GDM1 (cell line): ENCODE results near the gene DNAJC25.
A peak's percentile ranks its signal among the peaks of the same experiment; 100 is the strongest.
"Not testable (repeated sequence)": the region's sequence is repeated elsewhere in the genome, so short reads cannot be mapped to it uniquely, and the experiment has no call there.

Experiments
- DNase-seq: peaks from one replicate; lab custom pipeline; 2025; lab: John Stamatoyannopoulos, UW

DNAJC25 gene

DNA sequence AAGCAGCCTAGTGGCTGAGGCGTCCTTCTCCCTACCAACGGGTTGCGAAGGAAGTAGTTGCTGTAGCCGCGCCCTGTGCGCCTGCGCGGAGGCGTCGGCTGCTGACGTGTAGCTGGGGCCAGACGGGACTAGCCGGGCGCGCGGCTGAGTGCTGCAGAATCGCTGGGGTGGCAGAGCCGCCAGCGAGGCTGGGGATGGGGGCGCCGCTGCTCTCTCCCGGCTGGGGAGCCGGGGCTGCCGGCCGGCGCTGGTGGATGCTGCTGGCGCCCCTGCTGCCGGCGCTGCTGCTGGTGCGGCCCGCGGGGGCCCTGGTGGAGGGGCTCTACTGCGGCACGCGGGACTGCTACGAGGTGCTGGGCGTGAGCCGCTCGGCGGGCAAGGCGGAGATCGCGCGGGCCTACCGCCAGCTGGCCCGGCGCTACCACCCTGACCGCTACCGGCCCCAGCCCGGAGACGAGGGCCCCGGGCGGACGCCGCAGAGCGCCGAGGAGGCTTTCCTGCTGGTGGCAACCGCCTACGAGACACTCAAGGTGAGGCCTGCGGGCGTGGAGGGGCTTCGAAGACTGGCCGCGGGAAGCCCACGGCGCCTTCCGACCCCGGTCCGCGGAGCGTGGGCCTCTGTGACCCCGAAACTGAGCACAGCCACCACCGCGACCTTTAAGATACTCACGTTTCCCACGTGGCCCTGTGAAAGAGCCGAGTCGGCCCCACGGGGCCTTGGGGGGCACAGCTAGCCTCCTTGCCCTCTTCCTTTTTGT, at the start of gene DNAJC25:
Gene DNAJC25 (plus strand): TSS at position 121 of the 758 bp plus-strand sequence. CDS start 74 bp downstream, at position 195.
- DNase-seq, result peak; percentile 97

DNA sequence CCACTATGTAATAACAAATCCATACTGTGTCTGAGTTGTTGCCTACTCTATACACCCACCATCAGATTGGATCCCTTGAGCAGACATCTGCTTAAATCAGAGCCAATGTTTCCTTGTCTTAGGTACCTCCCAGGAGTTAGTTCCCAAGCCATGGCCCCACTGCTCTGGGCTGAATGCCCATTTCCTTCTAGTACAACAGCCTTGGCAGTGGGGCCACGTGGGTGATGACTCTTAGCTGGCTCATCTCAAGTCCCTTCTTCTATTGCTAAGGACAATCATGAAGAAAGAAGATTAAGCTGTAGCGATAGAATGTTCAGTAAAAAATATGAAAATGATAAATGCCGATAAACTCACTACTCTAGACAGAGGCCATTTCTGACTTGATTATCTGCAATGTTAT, 48.2 kb upstream of the DNAJC25 start:
- no peak for DNase-seq

DNA sequence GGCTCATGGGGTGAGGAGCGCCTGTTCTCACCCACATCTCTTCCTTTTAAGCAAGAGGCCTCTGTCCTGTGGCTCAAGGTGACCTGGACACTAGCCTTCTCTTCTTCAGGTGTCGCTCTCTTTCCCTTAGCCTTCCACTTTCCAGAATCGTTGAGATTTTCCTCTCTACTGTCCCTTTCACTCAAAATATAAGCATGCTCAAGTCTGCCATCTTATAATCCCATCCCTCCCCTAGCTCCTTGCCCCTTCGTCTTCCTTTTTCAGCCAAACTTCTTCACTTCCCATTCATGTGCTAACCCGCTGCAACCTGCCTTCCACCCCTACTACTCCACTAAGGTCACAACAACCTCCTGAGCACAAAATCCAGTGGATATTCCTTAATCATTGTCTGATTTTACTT, 44.8 kb upstream of the DNAJC25 start:
- no peak for DNase-seq

DNA sequence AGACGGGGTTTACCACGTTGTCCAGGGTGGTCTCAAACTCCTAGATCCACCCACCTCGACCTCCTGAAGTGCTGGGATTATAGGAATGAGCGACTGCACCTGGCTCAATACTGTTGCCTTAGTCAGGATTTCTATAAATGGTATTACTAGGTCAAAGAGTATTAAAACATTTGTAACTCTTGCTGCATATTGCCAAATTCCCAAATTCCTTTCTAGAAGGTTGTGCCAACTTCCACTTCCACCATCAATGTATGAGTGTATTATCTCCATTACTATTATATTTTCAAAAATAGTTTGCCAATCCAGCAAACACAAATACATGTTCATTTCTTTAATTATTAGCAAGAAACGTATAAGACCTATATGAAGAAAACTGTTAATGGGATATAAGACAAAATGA, 42.3 kb upstream of the DNAJC25 start:
- no peak for DNase-seq

DNA sequence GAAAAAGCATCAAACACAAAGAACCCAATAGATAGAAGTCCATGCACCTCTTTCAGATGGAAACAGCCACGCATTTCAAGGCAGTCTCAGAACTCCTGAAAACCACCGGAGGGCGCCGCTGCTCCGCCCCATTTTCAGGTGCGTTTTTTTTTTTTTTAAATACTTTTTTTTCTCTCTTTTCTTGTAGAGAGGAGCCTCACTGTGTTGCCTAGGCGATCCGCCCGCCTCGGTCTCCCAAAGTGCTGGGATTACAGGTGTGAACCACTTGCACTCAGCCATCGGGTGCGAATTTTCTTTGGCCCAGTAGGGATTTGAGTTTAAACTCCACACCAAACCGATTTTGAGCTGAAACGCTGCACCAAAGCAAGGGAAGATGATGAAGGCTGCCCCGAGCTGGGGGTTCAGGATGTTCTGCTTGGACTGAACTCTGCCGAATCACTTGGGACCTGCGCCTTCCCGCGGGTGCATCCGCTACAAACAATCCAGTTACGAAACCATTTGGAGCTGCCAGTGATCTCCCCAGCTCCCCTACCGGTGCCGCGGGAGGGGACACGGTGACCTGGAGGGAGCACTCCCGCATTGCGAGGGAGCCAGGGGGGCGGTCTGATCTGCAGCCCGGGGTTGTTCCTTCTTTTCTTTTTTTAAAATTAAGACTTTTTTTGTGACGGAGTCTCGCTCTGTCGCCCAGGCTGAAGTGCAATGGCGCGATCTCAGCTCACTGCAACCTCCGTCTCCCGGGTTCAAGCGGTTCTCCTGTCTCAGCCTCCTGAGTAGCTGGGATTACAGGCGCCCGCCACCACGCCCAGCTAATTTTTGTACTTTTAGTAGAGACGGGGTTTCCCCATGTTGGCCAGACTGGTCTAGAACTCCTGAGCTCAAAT, 33.0 kb upstream of the DNAJC25 start:
- DNase-seq, result peak; percentile 28

DNA sequence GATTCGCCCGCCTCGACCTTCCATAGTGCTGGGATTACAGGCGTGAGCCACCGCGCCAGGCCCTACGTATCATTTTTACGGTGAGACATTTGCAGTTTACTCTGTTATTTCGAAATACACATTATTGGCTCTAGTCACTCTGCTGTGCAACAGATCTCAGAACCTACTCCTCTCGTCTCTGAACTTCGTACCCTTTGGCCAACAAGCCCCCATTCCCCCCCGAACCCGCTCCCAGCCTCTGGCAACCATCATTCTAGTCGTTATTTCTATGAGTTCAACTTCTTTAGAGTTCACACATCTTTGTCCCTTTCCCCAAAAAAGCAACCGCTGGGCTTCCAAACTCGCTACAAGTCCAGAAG, 32.4 kb upstream of the DNAJC25 start:
- no peak for DNase-seq

DNA sequence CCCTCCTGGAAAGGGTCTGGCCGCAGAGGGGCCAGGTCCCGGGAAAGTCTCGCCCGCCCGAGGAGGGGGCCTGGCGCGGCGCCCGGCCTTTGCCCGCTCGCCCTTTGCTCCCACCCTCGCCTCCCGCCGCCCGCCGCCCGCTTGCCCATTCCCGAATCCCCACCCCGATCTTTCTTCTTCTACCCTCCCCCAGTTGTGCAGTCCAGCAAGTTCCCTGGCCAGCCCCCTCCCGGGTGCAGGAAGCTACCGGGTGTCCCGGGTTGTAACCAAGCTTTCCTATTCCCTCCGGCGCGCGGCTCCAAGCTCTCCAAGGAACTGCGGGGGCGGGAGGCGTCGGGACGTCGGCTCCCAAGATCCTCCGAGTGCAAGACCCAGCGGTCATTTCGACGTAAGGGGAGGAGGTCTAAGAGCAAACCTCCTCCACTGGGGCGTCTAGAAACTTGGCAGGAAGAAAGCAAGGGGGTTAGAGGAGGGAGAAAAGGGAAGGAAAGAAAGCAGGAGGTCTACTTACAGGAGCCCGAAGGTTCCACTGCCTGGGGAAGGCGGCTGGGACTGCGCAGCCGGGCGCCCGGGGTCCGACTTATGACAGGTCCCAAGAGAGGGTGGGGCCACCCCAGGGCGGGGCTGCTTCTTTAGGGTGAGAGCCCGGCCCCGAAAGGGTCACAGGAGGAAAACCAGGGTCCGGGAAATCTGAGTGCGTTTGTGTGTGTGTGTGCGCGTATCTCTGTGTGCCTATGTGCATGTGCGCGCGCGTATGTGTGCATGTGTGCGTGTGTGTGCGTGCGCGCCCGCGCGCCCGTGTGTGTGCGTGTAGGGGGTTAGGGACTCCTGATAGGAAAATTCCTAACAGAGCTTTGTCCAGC, 31.8 kb upstream of the DNAJC25 start, which contains the start of gene PTGR1:
Gene PTGR1 (minus strand): TSS at position 556 of the 863 bp plus-strand sequence. CDS start 2,225 bp downstream, outside the sequence.
- DNase-seq, result no peak

DNA sequence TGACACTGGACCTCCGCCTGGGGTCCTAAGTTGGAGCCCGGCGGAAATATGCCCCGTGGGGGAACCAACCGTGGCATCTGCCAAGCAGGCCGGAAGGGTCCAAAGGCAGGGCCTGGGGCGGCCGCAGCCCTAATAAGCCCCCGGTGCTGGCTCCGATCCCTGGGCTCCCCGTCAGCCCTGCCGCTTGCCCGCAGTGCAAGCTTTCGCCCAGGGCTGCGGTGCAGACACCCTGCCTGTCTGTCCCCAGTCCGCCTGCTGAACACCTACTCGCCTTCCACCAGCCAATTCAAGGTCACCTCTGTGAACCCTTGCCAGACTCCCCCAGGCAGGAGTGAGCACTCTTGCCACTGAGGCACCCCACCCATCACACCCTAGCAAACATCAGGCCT, 31.2 kb upstream of the DNAJC25 start:
- no peak for DNase-seq

DNA sequence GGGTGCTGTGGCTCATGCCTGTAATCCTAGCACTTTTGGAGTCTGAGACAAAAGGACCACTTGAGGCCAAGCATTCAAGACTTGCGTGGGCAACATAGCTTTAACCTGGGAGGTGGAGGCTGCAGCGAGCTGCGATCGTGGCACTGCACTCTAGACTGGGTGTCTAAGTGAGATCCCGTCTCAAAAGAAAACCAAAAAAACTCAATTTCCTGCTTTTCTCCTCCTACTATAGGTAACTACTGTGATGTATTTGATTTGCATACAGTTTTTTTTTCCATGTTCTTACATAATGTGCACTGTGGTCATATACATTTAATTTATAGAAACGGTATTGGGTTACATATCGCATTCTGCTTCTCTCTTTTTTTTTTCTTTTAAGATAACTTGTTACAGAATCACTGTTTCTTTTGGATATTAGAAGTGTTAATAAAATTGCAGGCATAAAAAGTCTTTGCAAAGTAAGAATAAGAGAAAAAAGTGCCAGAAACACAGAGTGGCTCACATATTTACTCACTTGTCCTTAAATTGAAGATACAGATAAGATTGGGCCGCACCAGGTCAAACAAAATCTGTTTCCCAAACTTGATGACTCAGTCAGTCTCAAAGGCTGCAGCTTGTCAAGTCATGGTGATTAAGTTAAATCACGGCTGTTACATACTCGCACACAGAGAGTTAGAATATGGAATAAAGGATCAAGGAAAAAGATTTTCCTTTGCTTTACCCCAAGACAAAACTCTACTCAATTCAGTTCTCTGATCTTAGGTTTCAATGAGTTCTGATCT, 29.7 kb upstream of the DNAJC25 start:
- no peak for DNase-seq

DNA sequence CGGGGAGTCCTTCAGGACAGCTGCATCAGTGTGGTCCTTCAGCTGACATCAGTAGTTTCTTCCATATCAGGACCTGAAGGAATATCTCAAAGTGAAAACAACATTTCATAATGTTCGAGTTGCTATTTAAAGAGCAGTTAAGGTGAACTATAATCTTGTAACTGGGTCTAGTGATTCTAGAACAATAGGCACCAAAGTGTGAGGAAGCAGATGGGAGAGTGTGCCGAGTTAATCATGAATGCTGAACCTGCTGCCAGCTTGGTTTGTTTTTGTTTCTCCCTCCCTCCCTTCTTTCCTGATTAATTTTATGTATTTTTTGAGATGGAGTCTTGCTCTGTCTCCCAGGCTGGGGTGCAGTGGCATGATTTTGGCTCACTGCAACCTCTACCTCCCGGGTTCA, 28.1 kb upstream of the DNAJC25 start:
- no peak for DNase-seq

DNA sequence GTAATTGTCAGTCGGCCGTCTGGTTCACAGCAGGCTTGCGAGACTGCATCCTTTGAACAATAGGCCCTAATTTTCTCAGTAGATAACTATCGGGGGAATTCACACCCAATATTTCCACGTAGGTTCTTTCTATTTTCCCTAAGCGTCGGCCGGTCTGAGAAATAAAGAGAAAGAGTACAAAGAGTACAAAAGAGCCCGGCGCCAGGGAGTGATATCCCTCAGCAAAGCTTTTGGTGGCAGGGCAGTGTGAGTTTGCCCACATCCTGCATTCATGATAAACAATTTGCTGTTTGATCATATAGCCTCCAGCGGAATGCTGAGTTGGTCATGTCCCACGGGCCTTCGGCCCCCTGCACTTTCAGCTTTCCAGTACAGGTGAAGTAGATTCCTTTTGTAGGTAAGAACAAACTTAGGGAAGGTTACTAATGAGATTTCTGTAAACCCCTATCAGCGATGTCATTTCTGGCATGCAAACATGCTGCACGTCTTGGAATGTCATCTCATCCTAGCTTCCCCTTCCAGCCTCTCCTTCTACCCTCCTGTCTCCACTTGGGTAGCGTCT, 27.0 kb upstream of the DNAJC25 start:
- no peak for DNase-seq

DNA sequence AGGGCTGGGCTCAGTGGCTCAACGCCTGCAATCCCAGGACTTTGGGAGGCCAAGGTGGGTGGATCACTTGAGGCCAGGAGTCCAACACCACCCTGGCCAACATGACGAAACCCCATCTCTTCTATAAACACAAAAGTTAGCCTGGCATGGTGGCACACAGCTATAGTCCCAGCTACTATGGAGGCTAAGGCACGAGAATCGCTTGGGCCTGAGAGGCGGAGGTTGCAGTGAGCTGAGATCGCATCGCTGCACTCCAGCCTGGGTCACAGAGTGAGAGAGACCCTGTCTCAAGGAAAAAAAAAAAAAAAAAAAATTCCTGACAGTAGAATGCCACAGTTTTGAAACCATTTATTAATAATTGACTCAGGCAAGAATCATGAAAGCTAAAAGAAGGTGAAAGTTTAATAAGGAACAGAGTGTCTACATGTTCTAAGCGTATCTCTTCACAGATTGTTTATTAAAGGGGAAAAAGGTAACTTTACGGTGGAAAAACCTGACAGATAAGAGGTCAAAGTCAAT, 26.0 kb upstream of the DNAJC25 start:
- DNase-seq, result no peak

DNA sequence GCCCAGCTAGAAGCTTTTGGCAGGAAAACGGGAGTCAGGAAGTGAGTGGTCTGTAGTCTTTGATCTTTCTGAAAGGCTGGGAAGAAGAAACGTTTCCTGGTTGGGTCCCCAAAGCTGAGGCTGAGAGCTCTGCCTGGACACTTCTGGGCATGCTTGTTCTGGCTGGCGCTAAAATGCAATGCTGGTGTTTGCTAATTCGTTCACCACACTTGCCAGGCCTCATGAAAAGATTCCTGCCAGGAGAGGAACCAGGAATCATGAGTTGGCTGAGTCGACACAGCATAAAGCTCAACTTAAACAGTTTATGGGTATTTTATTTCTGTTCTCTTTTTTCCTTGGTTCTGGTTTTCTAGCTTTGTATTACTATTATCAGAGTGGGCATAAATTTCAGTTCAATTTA, 21.0 kb upstream of the DNAJC25 start:
- DNase-seq, result no peak

DNA sequence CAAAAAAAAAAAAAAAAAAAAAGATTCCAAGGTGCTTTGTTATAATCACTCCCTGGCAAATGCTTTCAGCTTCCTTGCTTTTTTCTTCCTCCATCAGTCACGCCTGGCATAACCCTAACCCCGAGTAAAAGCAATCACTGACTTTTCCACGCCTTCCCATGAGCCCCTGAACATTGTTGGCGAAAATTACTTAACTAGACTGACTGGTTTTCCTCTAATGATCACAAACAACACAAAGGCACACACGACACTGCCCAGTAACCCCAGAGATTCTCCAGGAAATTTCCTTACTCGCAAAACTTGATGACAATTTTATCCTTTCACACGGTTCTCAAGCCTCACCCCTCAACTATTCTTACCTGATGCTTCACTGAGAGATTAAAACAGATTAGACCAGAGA, 20.3 kb upstream of the DNAJC25 start:
- DNase-seq, result no peak

DNA sequence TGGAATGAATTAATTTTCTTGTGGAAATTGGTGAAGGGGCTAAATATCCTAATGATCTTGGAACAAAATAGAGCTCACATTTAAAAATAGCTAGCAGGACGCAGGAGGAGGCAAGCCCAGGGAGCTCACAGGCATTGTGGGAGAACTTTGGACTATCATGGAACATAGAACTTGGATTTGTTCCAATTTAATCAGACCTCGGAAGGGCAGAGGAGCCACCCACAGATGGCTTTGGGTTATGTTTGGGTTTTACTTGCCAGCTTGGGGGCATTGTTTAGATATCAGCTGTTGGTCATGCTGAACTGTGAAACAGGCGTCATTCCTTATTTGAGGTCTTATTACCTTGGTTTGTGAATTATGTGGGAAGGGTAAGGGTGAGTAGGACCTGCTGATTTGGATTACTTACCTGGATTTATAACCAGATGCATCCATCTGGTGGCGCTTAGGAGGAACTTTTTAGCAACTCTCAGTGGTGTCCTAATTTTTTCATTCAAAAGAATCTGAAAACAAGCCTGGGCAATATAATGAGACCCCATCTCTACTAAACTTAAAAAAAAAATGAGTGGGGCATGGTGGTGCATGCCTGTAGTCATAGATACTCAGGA, 17.6 kb upstream of the DNAJC25 start:
- no peak for DNase-seq

DNA sequence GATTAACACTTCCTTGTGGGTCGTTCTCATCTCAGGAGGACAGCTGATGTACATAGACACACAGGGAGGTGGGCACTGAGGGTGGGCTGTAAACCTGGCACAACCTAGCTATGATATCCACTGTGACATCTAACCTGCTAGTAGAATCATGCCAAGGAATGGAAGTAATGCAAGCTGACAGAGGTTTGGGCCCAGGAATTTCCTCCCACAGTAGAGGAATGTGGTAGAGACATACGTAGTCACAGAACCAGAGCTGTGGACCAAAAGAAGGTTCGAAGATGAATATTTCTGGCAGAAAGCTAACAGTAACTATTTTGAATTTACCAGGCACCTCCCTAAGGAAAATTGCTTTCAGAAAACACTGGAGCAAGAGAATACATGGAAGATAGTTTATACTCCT, 15.2 kb upstream of the DNAJC25 start:
- no peak for DNase-seq

DNA sequence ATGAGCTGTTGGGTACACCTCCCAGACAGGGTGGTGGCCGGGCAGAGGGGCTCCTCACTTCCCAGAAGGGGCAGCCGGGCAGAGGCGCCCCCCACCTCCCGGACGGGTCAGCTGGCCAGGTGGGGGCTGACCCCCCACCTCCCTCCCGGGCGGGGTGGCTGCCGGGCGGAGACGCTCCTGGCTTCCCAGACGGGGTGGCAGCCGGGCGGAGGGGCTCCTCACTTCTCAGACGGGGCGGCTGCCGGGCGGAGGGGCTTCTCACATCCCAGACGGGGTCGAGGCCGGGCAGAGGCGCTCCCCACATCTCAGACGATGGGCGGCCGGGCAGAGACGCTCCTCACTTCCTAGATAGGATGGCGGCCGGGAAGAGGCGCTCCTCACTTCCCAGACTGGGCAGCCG, 13.8 kb upstream of the DNAJC25 start:
- not testable (repeated sequence) for DNase-seq

DNA sequence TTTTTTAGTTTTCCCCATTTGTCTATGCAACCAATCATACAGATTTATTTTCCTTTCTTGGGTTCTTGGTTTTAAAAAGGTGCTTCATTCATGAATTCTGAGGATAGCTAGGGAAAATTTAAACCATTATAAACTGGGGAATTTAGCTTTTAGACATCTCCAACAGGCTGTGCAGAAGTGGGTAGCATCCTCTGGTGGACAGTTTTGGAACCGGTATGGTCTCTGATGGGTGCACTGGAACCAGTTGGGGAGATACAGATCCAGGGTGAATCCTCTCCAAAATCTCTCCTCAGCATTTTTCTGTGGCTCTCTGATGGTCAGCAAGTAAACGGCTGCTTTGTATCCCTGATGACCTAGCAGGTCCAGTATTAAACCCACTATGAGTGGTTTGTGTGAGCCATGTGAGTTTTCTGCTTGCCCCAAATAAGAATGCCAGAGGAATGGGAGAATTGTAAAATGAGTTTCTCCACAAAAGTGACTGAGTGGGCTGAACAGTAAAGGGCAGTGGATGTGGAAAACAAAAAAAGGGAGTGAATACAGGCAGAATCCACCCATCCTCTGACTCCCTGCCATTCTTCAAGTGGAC, 9.1 kb upstream of the DNAJC25 start:
- no peak for DNase-seq

DNA sequence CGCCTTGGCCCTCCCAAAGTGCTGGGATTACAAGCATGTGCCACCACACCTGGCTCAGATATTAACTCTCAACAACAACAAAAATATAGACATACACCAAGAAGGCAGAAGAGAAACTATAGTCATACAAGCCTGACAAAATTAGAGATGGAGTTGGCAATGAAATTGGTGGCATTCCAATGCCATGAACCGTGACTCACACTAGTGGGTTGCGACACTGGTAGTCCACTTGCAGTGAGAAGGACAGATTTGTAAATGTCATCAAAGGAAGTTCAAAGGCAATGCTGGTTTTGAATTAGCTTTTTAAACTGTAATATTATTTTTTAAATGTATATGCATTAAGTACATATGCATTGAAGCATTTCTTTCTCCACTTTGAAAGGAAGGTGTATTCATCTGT, 8.5 kb upstream of the DNAJC25 start:
- DNase-seq, result no peak
